Keratinocyte (primary cell): ENCODE measurements around the gene OR2T27. TPM values are rescaled to one million over a fixed set of nuclear protein-coding genes. Genes with fewer than 3 reads are reported as not detected.

Experiments used
- DNase-seq: peaks from one replicate; pipeline ENCODE4 v3.0.0-alpha.2; 2011; ENCODE audit warnings: low read depth, missing footprints, low spot score
- FAIRE-seq: peaks from 2 replicates; lab custom pipeline; 2011; peaks lifted over from hg19 to GRCh38; lab: Jason Lieb, UNC
- H2AFZ ChIP-seq: 2 replicates; pipeline ENCODE4 v1.6.0; 2012; ENCODE audit warnings: low read length, control low read depth, inconsistent platforms; ENCODE audit not compliant: control insufficient read depth
- H3K27ac ChIP-seq: 2 replicates; pipeline ENCODE4 v1.5.1; 2011; ENCODE audit warnings: low read length; ENCODE audit not compliant: control insufficient read depth, insufficient read depth
- H3K27me3 ChIP-seq: 3 replicates; pipeline ENCODE4 v1.6.0; 2011; ENCODE audit warnings: low read length; ENCODE audit not compliant: control insufficient read depth, insufficient read depth; ENCODE audit errors: extremely low read depth
- H3K36me3 ChIP-seq, 2 experiments: 2 replicates in 1 of 2; 3 replicates in 1 of 2; pipeline ENCODE4 v1.5.1; 2011; ENCODE audit warnings: low read length in 2 of 2, mild to moderate bottlenecking in 1 of 2; ENCODE audit not compliant: control insufficient read depth in 2 of 2, insufficient read depth in 2 of 2; ENCODE audit errors: extremely low read depth in 1 of 2
- H3K4me1 ChIP-seq: 3 replicates; pipeline ENCODE4 v1.5.1; 2011; ENCODE audit warnings: low read length; ENCODE audit not compliant: control insufficient read depth, insufficient read depth; ENCODE audit errors: extremely low read depth
- H3K4me2 ChIP-seq: 3 replicates; pipeline ENCODE4 v1.6.0; 2011; ENCODE audit warnings: low read depth, low read length; ENCODE audit not compliant: control insufficient read depth, insufficient read depth; ENCODE audit errors: extremely low read depth
- H3K4me3 ChIP-seq, 3 experiments: fragments of 200-600 bp in 1 of 3; sonication (generic) in 1 of 3; 2 replicates in 2 of 3; 3 replicates in 1 of 3; pipeline ENCODE4 v1.5.1; 2011 to 2016; ENCODE audit warnings: low read length in 3 of 3, mild to moderate bottlenecking in 3 of 3, control low read depth in 2 of 3, inconsistent platforms in 1 of 3, low read depth in 1 of 3, mixed read lengths in 1 of 3, mixed run types in 1 of 3, moderate library complexity in 1 of 3; ENCODE audit not compliant: control insufficient read depth in 2 of 3, insufficient read depth in 2 of 3; ENCODE audit errors: extremely low read depth in 1 of 3
- H3K79me2 ChIP-seq: 2 replicates; pipeline ENCODE4 v1.6.0; 2012; ENCODE audit warnings: low read length; ENCODE audit not compliant: control insufficient read depth, insufficient read depth
- H3K9ac ChIP-seq: 3 replicates; pipeline ENCODE4 v1.6.0; 2011; ENCODE audit warnings: low read length; ENCODE audit not compliant: control insufficient read depth, insufficient read depth; ENCODE audit errors: extremely low read depth
- H3K9me1 ChIP-seq: 3 replicates; pipeline ENCODE4 v1.6.0; 2011; ENCODE audit warnings: low read length; ENCODE audit not compliant: control insufficient read depth, insufficient read depth; ENCODE audit errors: extremely low read depth
- H3K9me3 ChIP-seq: 2 replicates; pipeline ENCODE4 v1.5.1; 2012; ENCODE audit warnings: low read depth, low read length; ENCODE audit not compliant: control insufficient read depth
- H4K20me1 ChIP-seq: 3 replicates; pipeline ENCODE4 v1.6.0; 2011; ENCODE audit warnings: low read length; ENCODE audit not compliant: control insufficient read depth, insufficient read depth; ENCODE audit errors: extremely low read depth
- EZH2 ChIP-seq: IDR thresholded peaks from one replicate; pipeline ENCODE4 v1.6.1; 2012; ENCODE audit warnings: inconsistent platforms, mild to moderate bottlenecking, low read length, moderate library complexity
- dilution Hi-C: fragments of 300-500 bp; cut with MboI; formaldehyde crosslinking; loops from one replicate; pipeline ENCODE4 v1.7.0; 2020; ENCODE audit warnings: low sequenced_read_pairs; ENCODE audit not compliant: extremely low pct_ligation_motif_present
- polyA plus RNA-seq, 5 experiments: library from polyadenylated mRNA; depleted of rRNA in 3 of 5; stranded (reverse) in 3 of 5; stranded (forward) in 1 of 5; unstranded in 1 of 5; fragments of >200 nt; gene quantifications; 1 replicate in 1 of 5; 2 replicates in 3 of 5; 3 replicates in 1 of 5; pipeline versions ENCODE4 v1.2.1 to v1.2.3, GENCODE V29; 2011 to 2012; ENCODE audit warnings: missing spikeins in 2 of 5, low read depth in 1 of 5, low replicate concordance in 1 of 5
- TF ChIP-seq, protein P1 (sequence below), 3 experiments: IDR thresholded peaks in 1 of 3; conservative IDR thresholded peaks in 1 of 3; optimal IDR thresholded peaks in 1 of 3; 2 replicates in 2 of 3; 3 replicates in 1 of 3; pipeline versions ENCODE3 to v1.5.1; 2011; ENCODE audit warnings: low read length in 3 of 3, mild to moderate bottlenecking in 3 of 3, moderate library complexity in 2 of 3, control low read depth in 1 of 3, inconsistent platforms in 1 of 3; ENCODE audit not compliant: insufficient read depth in 2 of 3; ENCODE audit errors: extremely low read depth in 1 of 3

Gene OR2T27
- polyA plus RNA-seq, 1 donor (not counting 4 experiments of a cell fraction or from before 2014, with no cell fraction given) = not detected

DNA sequence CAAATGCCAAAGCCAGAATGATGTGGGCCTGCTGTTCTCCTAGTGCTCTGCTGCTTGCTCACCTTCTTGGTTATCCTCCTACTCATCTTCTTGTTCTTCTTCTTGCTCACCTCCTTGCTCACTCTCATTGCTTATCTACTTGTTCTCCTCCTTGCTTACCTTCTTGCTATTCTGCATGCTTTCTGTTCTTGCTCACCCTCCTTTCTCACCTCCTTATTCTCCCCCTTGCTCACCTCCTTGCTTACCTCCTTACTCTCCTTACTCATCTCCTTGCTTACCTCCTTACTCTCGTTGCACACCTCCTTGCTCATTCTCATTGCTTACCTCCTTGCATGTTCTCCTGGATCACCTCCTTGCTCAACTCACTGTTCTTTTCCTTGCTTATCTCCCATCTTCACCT is 47.4 kb upstream of the OR2T27 start, which contains the start of gene OR14I1:
Gene OR14I1 (minus strand): TSS at position 53 of the 400 bp plus-strand sequence.
- TF ChIP-seq, protein P1, sequence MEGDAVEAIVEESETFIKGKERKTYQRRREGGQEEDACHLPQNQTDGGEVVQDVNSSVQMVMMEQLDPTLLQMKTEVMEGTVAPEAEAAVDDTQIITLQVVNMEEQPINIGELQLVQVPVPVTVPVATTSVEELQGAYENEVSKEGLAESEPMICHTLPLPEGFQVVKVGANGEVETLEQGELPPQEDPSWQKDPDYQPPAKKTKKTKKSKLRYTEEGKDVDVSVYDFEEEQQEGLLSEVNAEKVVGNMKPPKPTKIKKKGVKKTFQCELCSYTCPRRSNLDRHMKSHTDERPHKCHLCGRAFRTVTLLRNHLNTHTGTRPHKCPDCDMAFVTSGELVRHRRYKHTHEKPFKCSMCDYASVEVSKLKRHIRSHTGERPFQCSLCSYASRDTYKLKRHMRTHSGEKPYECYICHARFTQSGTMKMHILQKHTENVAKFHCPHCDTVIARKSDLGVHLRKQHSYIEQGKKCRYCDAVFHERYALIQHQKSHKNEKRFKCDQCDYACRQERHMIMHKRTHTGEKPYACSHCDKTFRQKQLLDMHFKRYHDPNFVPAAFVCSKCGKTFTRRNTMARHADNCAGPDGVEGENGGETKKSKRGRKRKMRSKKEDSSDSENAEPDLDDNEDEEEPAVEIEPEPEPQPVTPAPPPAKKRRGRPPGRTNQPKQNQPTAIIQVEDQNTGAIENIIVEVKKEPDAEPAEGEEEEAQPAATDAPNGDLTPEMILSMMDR (optimal IDR thresholded peaks at IDR 0.05 in 1 of 3, IDR thresholded peaks at IDR 0.05 in 1 of 3, conservative IDR thresholded peaks at IDR 0.05 in 1 of 3; ENCODE audit: extremely low read depth in 1 of 3, insufficient read depth in 2 of 3, low read length in 3 of 3) = no peak
- TF ChIP-seq EZH2 = no peak
- no peaks in the 10 kb centered on the region for H3K4me1 ChIP-seq
- H3K4me2 ChIP-seq = no peak within 1 kb of the TSS
- no peak for FAIRE-seq
- no peaks in the 10 kb centered on the region for H3K27me3 ChIP-seq
- H3K9ac ChIP-seq = no peak within 1 kb of the TSS
- no peak within 1 kb of the TSS for H3K27ac ChIP-seq
- H3K9me3 ChIP-seq = no peaks in the 10 kb centered on the region
- dilution Hi-C loops = no loop called here
- H3K79me2 ChIP-seq = no peaks in the 10 kb centered on the region
- H4K20me1 ChIP-seq = no peaks in the 10 kb centered on the region
- no peaks in the 10 kb centered on the region for H3K36me3 ChIP-seq
- no peaks in the 10 kb centered on the region for H3K9me1 ChIP-seq
- H3K4me3 ChIP-seq = no peak within 1 kb of the TSS
- DNase-seq = no peak
- H2AFZ ChIP-seq = no peak within 1 kb of the TSS

- Histone ChIP-seq H3K9ac (no peak overlapping the region), H3K4me2 (no peak overlapping the region), H3K36me3 (no peaks in the 10 kb centered on the region), H3K27me3 (no peaks in the 10 kb centered on the region), H3K9me1 (no peaks in the 10 kb centered on the region), H2AFZ (no peak overlapping the region), H3K27ac (no peak overlapping the region), H3K4me3 (no peak overlapping the region), H3K79me2 (no peaks in the 10 kb centered on the region), H3K4me1 (no peaks in the 10 kb centered on the region), H3K9me3 (no peaks in the 10 kb centered on the region), H4K20me1 (no peaks in the 10 kb centered on the region)
- dilution Hi-C loops = no loop called here
- FAIRE-seq (no peak), DNase-seq (no peak)
- TF ChIP-seq, protein P1 (optimal IDR thresholded peaks at IDR 0.05 in 1 of 3, IDR thresholded peaks at IDR 0.05 in 1 of 3, conservative IDR thresholded peaks at IDR 0.05 in 1 of 3; ENCODE audit: extremely low read depth in 1 of 3, insufficient read depth in 2 of 3, low read length in 3 of 3) = no peak
- no peak for TF ChIP-seq EZH2
Observed at GRCh38 chr1:248699099-248699498, 43.8 kb upstream of the OR2T27 start.
